Stimulated activated CD4-positive, alpha-beta T cell treated with anti-CD3 and anti-CD28 coated beads, Interleukin-2, amount 100 ng/mL, for 48 hours (primary cell): ENCODE data around the gene ZMYM2.

Experiments used
- DNase-seq, 2 donors: peaks; one replicate each; pipeline ENCODE4 v3.0.0-alpha.2; 2020

ZMYM2 gene

GRCh38 chr13:20109037-20109436, 150.5 kb downstream of the ZMYM2 start:
- no peak for DNase-seq

- no peak for DNase-seq
Observed at GRCh38 chr13:20114066-20114610, 155.6 kb downstream of the ZMYM2 start.

- no peak for DNase-seq
Observed at GRCh38 chr13:20116213-20116612, 157.7 kb downstream of the ZMYM2 start.

- DNase-seq = peak in 1 of 2 donors; percentile 7
Observed at GRCh38 chr13:20118268-20119140, 160.0 kb downstream of the ZMYM2 start.

GRCh38 chr13:20119960-20120359, 161.4 kb downstream of the ZMYM2 start:
- no peak for DNase-seq

GRCh38 chr13:20121159-20121525, 162.6 kb downstream of the ZMYM2 start:
- DNase-seq = no peak

GRCh38 chr13:20124303-20124702, 165.8 kb downstream of the ZMYM2 start:
- no peak for DNase-seq

- DNase-seq = no peak
Observed at GRCh38 chr13:20125129-20125782, 166.7 kb downstream of the ZMYM2 start.

GRCh38 chr13:20125783-20126165, 167.2 kb downstream of the ZMYM2 start:
- DNase-seq = no peak

- no peak for DNase-seq
Observed at GRCh38 chr13:20126541-20127261, 168.2 kb downstream of the ZMYM2 start.

GRCh38 chr13:20127262-20127561, 168.7 kb downstream of the ZMYM2 start:
- no peak for DNase-seq

GRCh38 chr13:20127562-20128458, 169.3 kb downstream of the ZMYM2 start:
- peak in 1 of 2 donors; percentile 29 for DNase-seq

- DNase-seq = no peak
Observed at GRCh38 chr13:20128459-20128931, 170.0 kb downstream of the ZMYM2 start.

- DNase-seq = no peak
Observed at GRCh38 chr13:20129076-20129475, 170.5 kb downstream of the ZMYM2 start.

- DNase-seq = no peak
Observed at GRCh38 chr13:20130012-20130411, 171.5 kb downstream of the ZMYM2 start.

GRCh38 chr13:20130652-20131051, 172.1 kb downstream of the ZMYM2 start:
- DNase-seq = no peak

GRCh38 chr13:20131057-20131832, 172.7 kb downstream of the ZMYM2 start:
- no peak for DNase-seq

GRCh38 chr13:20132052-20132634, 173.6 kb downstream of the ZMYM2 start:
- DNase-seq = no peak

- DNase-seq = no peak
Observed at GRCh38 chr13:20134732-20135131, 176.2 kb downstream of the ZMYM2 start.

- DNase-seq = peak in 1 of 2 donors; percentile 56
Observed at GRCh38 chr13:20136781-20137703, 178.5 kb downstream of the ZMYM2 start.
